Stimulated activated CD8-positive, alpha-beta memory T cell treated with anti-CD3 and anti-CD28 coated beads, Interleukin-15, amount 100 ng/mL, for 48 hours (primary cell): Measurements from ENCODE around the gene CDH13.

Experiments used
- DNase-seq, 2 donors: peaks; one replicate each; pipeline ENCODE4 v3.0.0-alpha.2; 2020; ENCODE audit warnings: low read depth in 2 of 2

CDH13 gene

GRCh38 chr16:83037884-83038283 lies 411.1 kb downstream of the CDH13 start:
- DNase-seq: no peak

GRCh38 chr16:83040174-83040573 lies 413.4 kb downstream of the CDH13 start:
- DNase-seq: no peak

- DNase-seq: no peak
Measured at GRCh38 chr16:83044589-83044988, 417.8 kb downstream of the CDH13 start.

GRCh38 chr16:83045790-83046189 lies 419.0 kb downstream of the CDH13 start:
- DNase-seq: no peak

GRCh38 chr16:83046664-83047063 lies 419.9 kb downstream of the CDH13 start:
- DNase-seq: no peak

- DNase-seq: no peak
Measured at GRCh38 chr16:83051451-83051850, 424.7 kb downstream of the CDH13 start.

GRCh38 chr16:83054283-83054682 lies 427.5 kb downstream of the CDH13 start:
- no peak for DNase-seq

- no peak for DNase-seq
Measured at GRCh38 chr16:83058376-83058775, 431.6 kb downstream of the CDH13 start.

GRCh38 chr16:83059237-83059636 lies 432.5 kb downstream of the CDH13 start:
- no peak for DNase-seq

GRCh38 chr16:83066011-83066410 lies 439.2 kb downstream of the CDH13 start:
- no peak for DNase-seq

- no peak for DNase-seq
Measured at GRCh38 chr16:83066881-83067280, 440.1 kb downstream of the CDH13 start.

GRCh38 chr16:83068686-83069085 lies 441.9 kb downstream of the CDH13 start:
- DNase-seq: no peak

GRCh38 chr16:83070416-83071209 lies 443.8 kb downstream of the CDH13 start:
- DNase-seq: no peak

- DNase-seq: no peak
Measured at GRCh38 chr16:83075956-83076355, 449.2 kb downstream of the CDH13 start.

- no peak for DNase-seq
Measured at GRCh38 chr16:83083361-83083760, 456.6 kb downstream of the CDH13 start.

GRCh38 chr16:83085660-83086059 lies 458.9 kb downstream of the CDH13 start:
- no peak for DNase-seq

GRCh38 chr16:83095941-83096692 lies 469.3 kb downstream of the CDH13 start:
- DNase-seq: no peak

- no peak for DNase-seq
Measured at GRCh38 chr16:83098536-83098935, 471.8 kb downstream of the CDH13 start.

- DNase-seq: no peak
Measured at GRCh38 chr16:83100679-83101078, 473.9 kb downstream of the CDH13 start.

GRCh38 chr16:83102336-83102735 lies 475.6 kb downstream of the CDH13 start:
- DNase-seq: no peak

- DNase-seq: no peak
Measured at GRCh38 chr16:83105279-83106077, 478.7 kb downstream of the CDH13 start.

- no peak for DNase-seq
Measured at GRCh38 chr16:83109490-83110125, 482.8 kb downstream of the CDH13 start.
